Activated CD8-positive, alpha-beta memory T cell treated with anti-CD3 and anti-CD28 coated beads for 36 hours (primary cell): ENCODE data around the gene PYGM. TPM values are rescaled to one million over a fixed set of nuclear protein-coding genes. Genes with fewer than 3 reads are reported as not detected.

Experiments used
- CTCF ChIA-PET: fragments of 350-600 bp; sonication (Branson Sonifier 250); formaldehyde crosslinking; loops from one replicate; lab custom pipeline; 2021; ENCODE audit warnings: antibody characterized with exemption; lab: Charles Lee
- POLR2A ChIA-PET: fragments of 350-600 bp; sonication (Branson Sonifier 250); formaldehyde crosslinking; loops from one replicate; lab custom pipeline; 2021; ENCODE audit warnings: antibody characterized with exemption; lab: Charles Lee
- total RNA-seq, 2 experiments: library from RNA; stranded (reverse); gene quantifications; one replicate each; pipeline ENCODE4 v1.2.3, GENCODE V29; 2021

PYGM gene
- total RNA-seq, 2 experiments from 2014 or later: 0.95 to 0.99 TPM

- CTCF ChIA-PET: interaction anchor here (1.9 kb wide), 1 partner anchor 18 kb away, joined by 8 read pairs; the partner anchor contains the start of gene RASGRP2
- POLR2A ChIA-PET: interaction anchor here (0.7 to 1.2 kb wide), 3 partner anchors 10 to 445 kb away, joined by 3 to 5 read pairs (median 4); partner anchors contain the start of genes PRDX5, SF1 and TRMT112
These were observed 2.5 kb upstream of the PYGM start for GRCh38 chr11:64762277-64762673.

- ChIA-PET CTCF (interaction anchor here (1.1 to 1.8 kb wide), 2 partner anchors 11 to 17 kb away, joined by 4 to 7 read pairs; partner anchors contain the start of gene RASGRP2), POLR2A (interaction anchor here (0.6 to 2.2 kb wide), 6 partner anchors 15 to 339 kb away, joined by 3 to 8 read pairs (median 4); partner anchors contain the start of gene RASGRP2)
These were observed 1.1 kb upstream of the PYGM start for GRCh38 chr11:64760759-64761420.

- POLR2A ChIA-PET: interaction anchor here (0.6 to 2.2 kb wide), 2 partner anchors 15 to 20 kb away, joined by 3 to 8 read pairs; partner anchors contain the start of gene RASGRP2
- CTCF ChIA-PET: no interaction called here
These were observed 548 bp downstream of the PYGM start for GRCh38 chr11:64759131-64759721.

GRCh38 chr11:64758330-64759079 lies 1.3 kb downstream of the PYGM start:
- ChIA-PET POLR2A (no interaction called here), CTCF (interaction anchor here (2.5 kb wide), 1 partner anchor 9 kb away, joined by 7 read pairs; no protein-coding TSS in a partner anchor)

- ChIA-PET POLR2A (no interaction called here), CTCF (interaction anchor here (1.2 to 2.5 kb wide), 2 partner anchors 10 to 69 kb away, joined by 3 to 7 read pairs; no protein-coding TSS in a partner anchor)
These were observed 2.0 kb downstream of the PYGM start for GRCh38 chr11:64757549-64758329.

GRCh38 chr11:64755681-64756361 lies 4.0 kb downstream of the PYGM start:
- ChIA-PET POLR2A (interaction anchor here (0.5 to 1.2 kb wide), 3 partner anchors 8 to 27 kb away, joined by 3 to 6 read pairs (median 3); no protein-coding TSS in a partner anchor), CTCF (no interaction called here)

GRCh38 chr11:64754919-64755662 lies 4.7 kb downstream of the PYGM start:
- ChIA-PET CTCF (no interaction called here), POLR2A (interaction anchor here (0.5 to 1.2 kb wide), 2 partner anchors 9 to 28 kb away, joined by 3 to 6 read pairs; no protein-coding TSS in a partner anchor)

- CTCF ChIA-PET: no interaction called here
- POLR2A ChIA-PET: interaction anchor here (1.2 kb wide), 1 partner anchor 10 kb away, joined by 3 read pairs; no protein-coding TSS in a partner anchor
These were observed 5.5 kb downstream of the PYGM start for GRCh38 chr11:64754124-64754918.

GRCh38 chr11:64753380-64754123 lies 6.2 kb downstream of the PYGM start:
- ChIA-PET CTCF (no interaction called here), POLR2A (no interaction called here)

GRCh38 chr11:64753019-64753379 lies 6.8 kb downstream of the PYGM start:
- ChIA-PET POLR2A (no interaction called here), CTCF (interaction anchor here (1.4 kb wide), 1 partner anchor 10 kb away, joined by 6 read pairs; no protein-coding TSS in a partner anchor)

GRCh38 chr11:64752175-64752970 lies 7.4 kb downstream of the PYGM start:
- ChIA-PET CTCF (interaction anchor here (1.4 kb wide), 1 partner anchor 10 kb away, joined by 6 read pairs; no protein-coding TSS in a partner anchor), POLR2A (no interaction called here)

- ChIA-PET CTCF (interaction anchor here (1.4 kb wide), 1 partner anchor 9 kb away, joined by 6 read pairs; no protein-coding TSS in a partner anchor), POLR2A (no interaction called here)
These were observed 8.2 kb downstream of the PYGM start for GRCh38 chr11:64751580-64751979.

GRCh38 chr11:64751136-64751535 lies 8.6 kb downstream of the PYGM start:
- POLR2A ChIA-PET: no interaction called here
- CTCF ChIA-PET: no interaction called here

- ChIA-PET POLR2A (interaction anchor here (0.6 kb wide), 1 partner anchor 672 kb away, joined by 5 read pairs; the partner anchor contains the start of gene NEAT1), CTCF (no interaction called here)
These were observed 9.3 kb downstream of the PYGM start for GRCh38 chr11:64750361-64751054.
